Fibroblast of skin of left biceps (primary cell): ENCODE results near the gene TMEM38B.
"Not testable (repeated sequence)": the region's sequence is repeated elsewhere in the genome, so short reads cannot be mapped to it uniquely, and the experiment has no call there.

Source experiments
- DNase-seq, 2 experiments: peaks; one replicate each; pipeline ENCODE4 v3.0.0-alpha.2; 2013; ENCODE audit warnings: low read depth in 2 of 2

The TMEM38B gene

GRCh38 chr9:105722099-105722498 is 27.8 kb downstream of the TMEM38B start:
- DNase-seq, result no peak

GRCh38 chr9:105725370-105725769 is 31.0 kb downstream of the TMEM38B start:
- DNase-seq, result no peak

- DNase-seq, result not testable (repeated sequence)
Measured at GRCh38 chr9:105728230-105728629, 33.9 kb downstream of the TMEM38B start.

GRCh38 chr9:105731420-105731819 is 37.1 kb downstream of the TMEM38B start:
- DNase-seq, result not testable (repeated sequence)

GRCh38 chr9:105735366-105735765 is 41.0 kb downstream of the TMEM38B start:
- DNase-seq, result no peak

GRCh38 chr9:105737205-105737604 is 42.9 kb downstream of the TMEM38B start:
- DNase-seq, result no peak

GRCh38 chr9:105742088-105742487 is 47.7 kb downstream of the TMEM38B start:
- no peak for DNase-seq

- DNase-seq, result not testable (repeated sequence)
Measured at GRCh38 chr9:105747325-105747724, 53.0 kb downstream of the TMEM38B start.

GRCh38 chr9:105751761-105752160 is 57.4 kb downstream of the TMEM38B start:
- DNase-seq, result no peak

- DNase-seq, result no peak
Measured at GRCh38 chr9:105757496-105758251, 63.3 kb downstream of the TMEM38B start.

- no peak for DNase-seq
Measured at GRCh38 chr9:105760053-105760452, 65.7 kb downstream of the TMEM38B start.

GRCh38 chr9:105782561-105783494 is 88.5 kb downstream of the TMEM38B start:
- DNase-seq, result not testable (repeated sequence)

GRCh38 chr9:105783495-105783872 is 89.1 kb downstream of the TMEM38B start:
- not testable (repeated sequence) for DNase-seq

- not testable (repeated sequence) for DNase-seq
Measured at GRCh38 chr9:105786796-105787195, 92.5 kb downstream of the TMEM38B start.

GRCh38 chr9:105816202-105816744 is 121.9 kb downstream of the TMEM38B start:
- DNase-seq, result no peak

- no peak for DNase-seq
Measured at GRCh38 chr9:105816981-105817380, 122.6 kb downstream of the TMEM38B start.

GRCh38 chr9:105818903-105819302 is 124.6 kb downstream of the TMEM38B start:
- no peak for DNase-seq

GRCh38 chr9:105822814-105823213 is 128.5 kb downstream of the TMEM38B start:
- DNase-seq, result no peak
